HepG2 (cell line): Measurements from ENCODE around the gene C9orf78. TPM values are rescaled to one million over a fixed set of nuclear protein-coding genes. Genes with fewer than 3 reads are reported as not detected.

Source experiments
- ATAC-seq: fragments of 200-7000 bp; cut with Tn5 transposase; 3 replicates; pipeline ENCODE4 v1.9.1; 2020; ENCODE audit warnings: mild to moderate bottlenecking, moderate library complexity
- BruUV-seq: library from RNA; stranded (reverse); fragments of 400-500 nt; replicated peaks from 2 replicates; lab custom pipeline; 2021; lab: Mats Ljungman, UMichigan
- CTCF ChIA-PET: fragments of 300-600 bp; formaldehyde crosslinking; extraction: SDS; loops from one replicate; lab custom pipeline; 2021; ENCODE audit warnings: low total read pairs, inconsistent platforms, low intra/inter-chr PET ratio; lab: Yijun Ruan, JAX
- POLR2A ChIA-PET: fragments of 350-600 bp; sonication (Branson Sonifier 250); formaldehyde crosslinking; loops from one replicate; lab custom pipeline; 2020; ENCODE audit warnings: antibody characterized with exemption, inconsistent platforms; lab: Yijun Ruan, JAX
- DNase-seq: peaks from one replicate; pipeline ENCODE4 v3.0.0-alpha.2; 2015; ENCODE audit warnings: low spot score
- FAIRE-seq: peaks from 3 replicates; lab custom pipeline; 2011; peaks lifted over from hg19 to GRCh38; lab: Jason Lieb, UNC
- H2AFZ ChIP-seq: one replicate; pipeline ENCODE4 v1.6.1; 2011; ENCODE audit warnings: low read length, inconsistent platforms
- H3K27ac ChIP-seq: fragments of 300-600 bp; 3 replicates; pipeline ENCODE4 v1.8.0; 2011; ENCODE audit warnings: mixed run types, mild to moderate bottlenecking, mixed read lengths, low read length, inconsistent platforms; ENCODE audit not compliant: insufficient read depth; ENCODE audit errors: extremely low read length
- H3K27me3 ChIP-seq, 2 experiments: fragments of 200-600 bp in 1 of 2; 2 replicates in 1 of 2; 3 replicates in 1 of 2; pipeline versions ENCODE4 v1.6.0 to v1.8.0; 2011; ENCODE audit warnings: low read length in 2 of 2, mild to moderate bottlenecking in 2 of 2, moderate library complexity in 2 of 2, inconsistent platforms in 1 of 2; ENCODE audit not compliant: insufficient read depth in 2 of 2, control insufficient read depth in 1 of 2
- H3K36me3 ChIP-seq, 2 experiments: fragments of 200-600 bp in 1 of 2; replicated peaks in 1 of 2; 2 replicates in 1 of 2; 3 replicates in 1 of 2; pipeline versions ENCODE4 v1.5.1 to v1.8.0; 2011; ENCODE audit warnings: low read length in 2 of 2, inconsistent platforms in 1 of 2; ENCODE audit not compliant: insufficient read depth in 2 of 2, control insufficient read depth in 1 of 2
- H3K4me1 ChIP-seq: 2 replicates; pipeline ENCODE4 v1.5.1; 2012; ENCODE audit warnings: low read length, inconsistent platforms; ENCODE audit not compliant: insufficient read depth
- H3K4me2 ChIP-seq: 2 replicates; pipeline ENCODE4 v1.6.0; 2011; ENCODE audit warnings: low read depth, low read length, inconsistent platforms
- H3K4me3 ChIP-seq, 3 experiments: fragments of 200-600 bp in 1 of 3; sonication (generic), shearing (Covaris generic) in 1 of 3; replicated peaks in 1 of 3; 2 replicates each; pipeline ENCODE4 v1.5.1; 2011 to 2016; ENCODE audit warnings: low read length in 3 of 3, inconsistent platforms in 2 of 3, low read depth in 2 of 3, mild to moderate bottlenecking in 2 of 3, control low read depth in 1 of 3, mixed read lengths in 1 of 3; ENCODE audit not compliant: insufficient read depth in 1 of 3
- H3K79me2 ChIP-seq: one replicate; pipeline ENCODE4 v1.6.1; 2011; ENCODE audit warnings: low read length, inconsistent platforms; ENCODE audit not compliant: insufficient read depth
- H3K9ac ChIP-seq: 2 replicates; pipeline ENCODE4 v1.6.0; 2011; ENCODE audit warnings: mild to moderate bottlenecking, low read depth, low read length, inconsistent platforms; ENCODE audit not compliant: insufficient read depth
- H3K9me3 ChIP-seq: 2 replicates; pipeline ENCODE4 v1.5.1; 2012; ENCODE audit warnings: mild to moderate bottlenecking, low read length
- H4K20me1 ChIP-seq: 2 replicates; pipeline ENCODE4 v1.6.0; 2011; ENCODE audit warnings: inconsistent platforms, mild to moderate bottlenecking, low read length, moderate library complexity; ENCODE audit not compliant: insufficient read depth
- ARHGAP35 ChIP-seq: sonication (generic); formaldehyde crosslinking; IDR thresholded peaks from 2 replicates; pipeline ENCODE4 v1.9.0; 2022; ENCODE audit warnings: mild to moderate bottlenecking, inconsistent platforms, moderate library complexity, missing genetic modification reagents, borderline replicate concordance
- ATM ChIP-seq: fragments of 450-650 bp; IDR thresholded peaks from 2 replicates; pipeline ENCODE4 v1.7.1; 2017; ENCODE audit warnings: mild to moderate bottlenecking, borderline replicate concordance
- DDIT3 ChIP-seq: sonication (generic); formaldehyde crosslinking; IDR thresholded peaks from 2 replicates; pipeline ENCODE4 v1.4.0; 2020; ENCODE audit warnings: mild to moderate bottlenecking, missing genetic modification reagents
- FOXM1 ChIP-seq: sonication (generic); formaldehyde crosslinking; IDR thresholded peaks from 2 replicates; pipeline ENCODE4 v1.5.0; 2020; ENCODE audit warnings: missing genetic modification reagents
- HINFP ChIP-seq: sonication (generic); formaldehyde crosslinking; IDR thresholded peaks from 2 replicates; pipeline ENCODE4 v1.4.0; 2020; ENCODE audit warnings: low read depth, mild to moderate bottlenecking, missing genetic modification reagents
- IKZF1 ChIP-seq: fragments of 450-650 bp; IDR thresholded peaks from 2 replicates; pipeline ENCODE4 v1.7.1; 2016
- JDP2 ChIP-seq: sonication (generic); formaldehyde crosslinking; IDR thresholded peaks from 2 replicates; pipeline ENCODE4 v1.8.1; 2022; ENCODE audit warnings: missing genetic modification reagents, borderline replicate concordance
- MTF1 ChIP-seq: sonication (generic); formaldehyde crosslinking; IDR thresholded peaks from 2 replicates; pipeline ENCODE4 v1.5.0; 2020; ENCODE audit warnings: missing genetic modification reagents
- NFAT5 ChIP-seq: sonication (generic); formaldehyde crosslinking; IDR thresholded peaks from 2 replicates; pipeline ENCODE4 v1.4.0; 2020; ENCODE audit warnings: missing genetic modification reagents
- NR3C1 ChIP-seq: sonication (generic); formaldehyde crosslinking; IDR thresholded peaks from 2 replicates; pipeline ENCODE4 v1.4.0; 2020; ENCODE audit warnings: missing genetic modification reagents
- STAG1 ChIP-seq: sonication (generic); formaldehyde crosslinking; IDR thresholded peaks from 2 replicates; pipeline ENCODE4 v1.4.0; 2020; ENCODE audit warnings: missing genetic modification reagents
- TCF7L2 ChIP-seq: IDR thresholded peaks from 2 replicates; pipeline ENCODE4 v1.6.1; 2011; ENCODE audit warnings: mild to moderate bottlenecking, low read depth, low read length, moderate library complexity
- ZBTB1 ChIP-seq: sonication (generic); formaldehyde crosslinking; IDR thresholded peaks from 2 replicates; pipeline ENCODE4 v1.4.0; 2020; ENCODE audit warnings: missing genetic modification reagents, borderline replicate concordance
- ZNF430 ChIP-seq: sonication (generic); formaldehyde crosslinking; IDR thresholded peaks from 2 replicates; pipeline ENCODE4 v1.9.0; 2021; ENCODE audit warnings: mild to moderate bottlenecking, missing genetic modification reagents
- ZNF446 ChIP-seq: sonication (generic); formaldehyde crosslinking; IDR thresholded peaks from 2 replicates; pipeline ENCODE4 v1.5.0; 2020; ENCODE audit warnings: mild to moderate bottlenecking, missing genetic modification reagents
- ZNF660 ChIP-seq: sonication (generic); formaldehyde crosslinking; IDR thresholded peaks from 2 replicates; pipeline ENCODE4 v1.5.1; 2020; ENCODE audit warnings: mild to moderate bottlenecking, low read depth, missing genetic modification reagents, borderline replicate concordance
- ZNF777 ChIP-seq: sonication (generic); formaldehyde crosslinking; IDR thresholded peaks from 2 replicates; pipeline ENCODE4 v1.4.0; 2020; ENCODE audit warnings: missing genetic modification reagents
- whole genome bisulfite sequencing: methylation state at CpG from one replicate; pipeline ENCODE4 v1.1.6; 2017; ENCODE audit warnings: low lambda C conversion rate; 5-methylcytosine and 5-hydroxymethylcytosine counted together
- in situ Hi-C: cut with HindIII; loops from 2 replicates; pipeline ENCODE4 v1.10.0; 2017; ENCODE audit warnings: low pct_unique_long_range_greater_than_20kb; ENCODE audit not compliant: extremely low pct_ligation_motif_present
- intact Hi-C: fragments of 100-400 bp; cut with micrococcal nuclease; formaldehyde crosslinking; loops from one replicate; pipeline ENCODE4 v1.10.0; 2022; ENCODE audit not compliant: unreplicated experiment
- polyA plus RNA-seq, 8 experiments: library from polyadenylated mRNA; depleted of rRNA in 3 of 8; stranded (reverse) in 7 of 8; unstranded in 1 of 8; fragments of >200 nt; fragmentation: Illumina TruSeq in 4 of 8; extraction: Trizol in 4 of 8; gene quantifications; 2 replicates each; pipeline versions ENCODE4 v1.2.1 to v1.2.3, GENCODE V29; 2011 to 2016; ENCODE audit warnings: low read depth in 4 of 8, missing spikeins in 1 of 8, mixed read lengths in 1 of 8; ENCODE audit not compliant: insufficient read depth in 1 of 8
- total RNA-seq, 5 experiments: library from RNA; depleted of rRNA; stranded (reverse); fragments of >200 nt; fragmentation: Illumina TruSeq; extraction: Trizol; gene quantifications; 2 replicates each; pipeline ENCODE4 v1.2.3, GENCODE V29; 2016; ENCODE audit warnings: low read depth in 1 of 5

The C9orf78 gene
- total and polyA plus RNA-seq, 2 of the 13 experiments (the other 11 are each of a cell fraction or from before 2014, with no cell fraction given): 18.4 to 35.5 TPM

GRCh38 chr9:129809346-129809745, 25.7 kb downstream of the C9orf78 start:
- 93% methylated on average over 9 of the region's 11 CpGs for WGBS

More at GRCh38 chr9:129809346-129809745, 25.7 kb downstream of the C9orf78 start:
- no peak for TF ChIP-seq TCF7L2
- TF ChIP-seq ATM: no peak
- no peak for TF ChIP-seq ZNF660 (CRISPR knock-in tag)
- TF ChIP-seq STAG1 (CRISPR knock-in tag): no peak
- TF ChIP-seq FOXM1: no peak
- no peak for TF ChIP-seq ARHGAP35 (CRISPR knock-in tag)
- no peak for TF ChIP-seq MTF1 (CRISPR knock-in tag)
- no peak for TF ChIP-seq HINFP
- no peak for TF ChIP-seq ZNF430
- TF ChIP-seq ZNF446 (CRISPR knock-in tag): no peak
- no peak for TF ChIP-seq JDP2 (CRISPR knock-in tag)
- no peak for TF ChIP-seq ZBTB1 (CRISPR knock-in tag)
- TF ChIP-seq NFAT5 (CRISPR knock-in tag): no peak
- no peak for TF ChIP-seq IKZF1
- no peak for TF ChIP-seq DDIT3 (CRISPR knock-in tag)
- TF ChIP-seq ZNF777: no peak
- no peak for TF ChIP-seq NR3C1 (CRISPR knock-in tag)
- Histone ChIP-seq H2AFZ (no peak overlapping the region), H3K4me1 (peaks cover 25% of the 10 kb centered on the region), H3K4me3 (no peak overlapping the region), H3K36me3 (peaks cover 5 to 18% of the 10 kb centered on the region in 2 experiments; a peak in 4 of 5 replicates), H3K9ac (no peak overlapping the region), H3K79me2 (peaks cover under 1% of the 10 kb centered on the region), H4K20me1 (no peaks in the 10 kb centered on the region), H3K9me3 (no peaks in the 10 kb centered on the region), H3K4me2 (no peak overlapping the region), H3K27me3 (no peaks in the 10 kb centered on the region), H3K27ac (no peak overlapping the region)
- no peak for DNase-seq
- no TSS peak for BruUV-seq
- intact Hi-C loops (no loop called here), in situ Hi-C loops (no loop called here)
- CTCF ChIA-PET: no interaction called here
- no peak for ATAC-seq
- no peak for FAIRE-seq
- POLR2A ChIA-PET: interaction anchor here (0.6 to 0.7 kb wide), 2 partner anchors 18 to 25 kb away, joined by 3 read pairs; no protein-coding TSS in a partner anchor
